HFFc6 (cell line): ENCODE measurements around the gene ANAPC7. TPM values are rescaled to one million over a fixed set of nuclear protein-coding genes. Genes with fewer than 3 reads are reported as not detected.
"Not testable (repeated sequence)": the region's sequence is repeated elsewhere in the genome, so short reads cannot be mapped to it uniquely, and the experiment has no call there.

Experiments used
- DNase-seq: peaks from one replicate; pipeline ENCODE4 v3.0.0-alpha.2; 2018
- H3K27ac Mint-ChIP-seq: 2 replicates; pipeline ENCODE4 v1.8.0; 2020; ENCODE audit warnings: mild to moderate bottlenecking, mixed read lengths
- H3K27me3 Mint-ChIP-seq: 2 replicates; pipeline ENCODE4 v1.8.0; 2021; ENCODE audit warnings: mild to moderate bottlenecking, moderate library complexity, mixed read lengths; ENCODE audit not compliant: insufficient read depth
- H3K36me3 Mint-ChIP-seq: 2 replicates; pipeline ENCODE4 v1.8.0; 2021; ENCODE audit warnings: low read depth, mixed read lengths
- H3K4me1 Mint-ChIP-seq: 2 replicates; pipeline ENCODE4 v1.8.0; 2020; ENCODE audit warnings: low read depth, mixed read lengths
- H3K4me3 Mint-ChIP-seq: 2 replicates; pipeline ENCODE4 v1.8.0; 2020; ENCODE audit warnings: mild to moderate bottlenecking, moderate library complexity, mixed read lengths
- H3K9me3 Mint-ChIP-seq: 2 replicates; pipeline ENCODE4 v1.8.0; 2020; ENCODE audit warnings: mild to moderate bottlenecking, mixed read lengths
- CTCF ChIP-seq: fragments of 200-600 bp; sonication (generic); IDR thresholded peaks from 2 replicates; pipeline ENCODE4 v1.5.0; 2021; ENCODE audit warnings: antibody characterized with exemption, mild to moderate bottlenecking
- total RNA-seq, 6 experiments: library from RNA; stranded (reverse); fragmentation: NEBNext Ultra II Directional; extraction: Animal tissue kit (Norgen Biotek cat#: 25700); gene quantifications; 2 replicates in 1 of 6; 3 replicates in 5 of 6; pipeline ENCODE4 v1.2.3, GENCODE V29; 2021

The ANAPC7 gene
- total RNA-seq, 6 experiments from 2014 or later, result 48.7 to 58.8 (median 57.3) TPM

GRCh38 chr12:110366321-110367142 is 37.0 kb downstream of the ANAPC7 start:
- H3K27ac Mint-ChIP-seq, result no peak overlapping the region
- no peaks in the 10 kb centered on the region for H3K9me3 Mint-ChIP-seq
- no peaks in the 10 kb centered on the region for H3K36me3 Mint-ChIP-seq
- no peaks in the 10 kb centered on the region; the same call in 1 of the 2 replicates for H3K4me1 Mint-ChIP-seq
- H3K27me3 Mint-ChIP-seq, result no peaks in the 10 kb centered on the region; the same call in 1 of the 2 replicates
- no peak overlapping the region for H3K4me3 Mint-ChIP-seq
- no peak for DNase-seq
- TF ChIP-seq CTCF, result no peak

- Mint-ChIP-seq H3K36me3 (no peaks in the 10 kb centered on the region), H3K27me3 (no peaks in the 10 kb centered on the region; the same call in 1 of the 2 replicates), H3K4me3 (no peak overlapping the region), H3K9me3 (no peaks in the 10 kb centered on the region), H3K27ac (no peak overlapping the region), H3K4me1 (no peaks in the 10 kb centered on the region; the same call in 1 of the 2 replicates)
- no peak for TF ChIP-seq CTCF
- no peak for DNase-seq
These were observed 37.8 kb downstream of the ANAPC7 start for GRCh38 chr12:110365489-110366320.

- Mint-ChIP-seq H3K4me1 (no peaks in the 10 kb centered on the region; the same call in 1 of the 2 replicates), H3K27me3 (no peaks in the 10 kb centered on the region; the same call in 1 of the 2 replicates), H3K27ac (no peak overlapping the region), H3K36me3 (no peaks in the 10 kb centered on the region), H3K9me3 (no peaks in the 10 kb centered on the region), H3K4me3 (no peak overlapping the region)
- DNase-seq, result no peak
- no peak for TF ChIP-seq CTCF
These were observed 42.3 kb downstream of the ANAPC7 start for GRCh38 chr12:110361216-110361615.

DNA sequence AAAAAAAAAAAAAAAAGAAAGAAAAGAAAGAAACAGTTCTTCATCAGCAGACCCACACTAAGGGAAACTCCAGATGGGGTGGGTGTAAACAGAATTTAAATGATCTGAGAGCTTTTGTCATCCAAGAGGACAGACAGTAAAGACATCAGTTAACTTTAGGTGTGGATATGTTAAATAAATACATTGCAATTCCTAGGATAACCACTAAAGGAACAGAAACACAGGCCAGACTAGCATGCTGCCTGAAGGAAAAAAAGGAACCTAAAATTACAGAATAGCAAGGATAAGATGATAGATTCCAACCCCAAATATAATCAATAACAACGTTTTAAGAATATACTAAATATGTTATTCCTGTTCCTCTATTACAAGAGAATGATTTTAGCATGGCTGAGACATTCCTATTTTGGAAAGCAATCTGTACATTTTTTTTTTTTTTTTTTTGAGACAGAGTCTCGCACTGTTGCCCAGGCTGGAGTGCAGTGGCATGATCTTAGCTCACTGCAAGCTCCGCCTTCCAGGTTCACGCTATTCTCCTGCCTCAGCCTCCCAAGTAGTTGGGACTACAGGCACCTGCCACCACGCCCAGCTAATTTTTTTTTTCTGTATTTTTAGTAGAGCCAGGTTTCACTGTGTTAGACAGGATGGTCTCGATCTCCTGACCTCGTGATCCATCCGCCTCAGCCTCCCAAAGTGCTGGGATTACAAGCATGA is 45.0 kb downstream of the ANAPC7 start:
- H3K36me3 Mint-ChIP-seq, H3K4me3 Mint-ChIP-seq, H3K9me3 Mint-ChIP-seq, H3K4me1 Mint-ChIP-seq, H3K27ac Mint-ChIP-seq, H3K27me3 Mint-ChIP-seq: not testable (repeated sequence)
- TF ChIP-seq CTCF, result peak; percentile 59
- peak; percentile 16 for DNase-seq

- peak overlapping the region; percentile 2; the same call in 1 of the 2 replicates for H3K27ac Mint-ChIP-seq
- DNase-seq, result peak; percentile 18
- H3K36me3 Mint-ChIP-seq, result peaks cover 13% of the 10 kb centered on the region
- peaks cover 9% of the 10 kb centered on the region for H3K4me1 Mint-ChIP-seq
- H3K4me3 Mint-ChIP-seq, result no peak overlapping the region
- H3K27me3 Mint-ChIP-seq, result peaks cover 4% of the 10 kb centered on the region
- TF ChIP-seq CTCF, result peak; percentile 70
- H3K9me3 Mint-ChIP-seq, result no peaks in the 10 kb centered on the region
These were observed 48.4 kb downstream of the ANAPC7 start for GRCh38 chr12:110355073-110355472.
